HCT116 (cell line): ENCODE data around the gene LIN28A. TPM values are rescaled to one million over a fixed set of nuclear protein-coding genes. Genes with fewer than 3 reads are reported as not detected.
A peak's percentile ranks its signal among the peaks of the same experiment; 100 is the strongest.

ENCODE experiments used
- ATAC-seq: fragments of 200-7000 bp; cut with Tn5 transposase; 2 replicates; pipeline ENCODE4 v1.9.1; 2020; ENCODE audit warnings: mild to moderate bottlenecking, moderate library complexity
- BruUV-seq: library from RNA; stranded (reverse); fragments of 400-500 nt; replicated peaks from 2 replicates; lab custom pipeline; 2021; lab: Mats Ljungman, UMichigan
- CTCF ChIA-PET: fragments of 300-600 bp; sonication (Branson Sonifier 250); formaldehyde crosslinking; loops from one replicate; lab custom pipeline; 2021; ENCODE audit warnings: antibody characterized with exemption; lab: Charles Lee
- POLR2A ChIA-PET: fragments of 300-600, 350-600 bp; sonication (Branson Sonifier 250); formaldehyde crosslinking; loops from one replicate; lab custom pipeline; 2021; ENCODE audit warnings: antibody characterized with exemption; lab: Charles Lee
- RAD21 ChIA-PET, 2 experiments: fragments of 300-600 bp; sonication (Branson Sonifier 250); formaldehyde crosslinking; loops; one replicate each; lab custom pipeline; 2023; ENCODE audit warnings: low total read pairs in 2 of 2; ENCODE audit not compliant: uncharacterized antibody in 2 of 2, unreplicated experiment in 2 of 2, low non-redundant PET in 1 of 2; lab: Charles Lee
- DNase-seq: peaks from one replicate; pipeline ENCODE4 v3.0.0-alpha.2; 2010; ENCODE audit warnings: low read depth, low spot score
- H2AFZ ChIP-seq: fragments of 200-600 bp; shearing (Covaris generic), sonication (generic); 2 replicates; pipeline ENCODE4 v1.6.1; 2017; ENCODE audit warnings: low read depth, mixed run types, mixed read lengths, antibody characterized with exemption, low read length; ENCODE audit not compliant: poor library complexity, severe bottlenecking
- H3K27ac ChIP-seq: 2 replicates; pipeline ENCODE4 v1.5.1; 2012; ENCODE audit warnings: low read depth, low read length
- H3K27me3 ChIP-seq: fragments of 200-600 bp; sonication (generic); 2 replicates; pipeline ENCODE4 v1.6.1; 2016; ENCODE audit warnings: mixed run types, low read length, mixed read lengths; ENCODE audit not compliant: insufficient read depth
- H3K36me3 ChIP-seq, 2 experiments: fragments of 200-500 bp in 1 of 2; fragments of 200-600 bp in 1 of 2; sonication (Bioruptor generic) in 1 of 2; sonication (generic) in 1 of 2; 2 replicates each; pipeline versions ENCODE4 v1.5.1 to v1.6.1; 2014 to 2016; ENCODE audit warnings: low read length in 2 of 2, inconsistent platforms in 1 of 2, mixed read lengths in 1 of 2, mixed run types in 1 of 2; ENCODE audit not compliant: insufficient read depth in 2 of 2, control insufficient read depth in 1 of 2
- H3K4me1 ChIP-seq, 2 experiments: fragments of 200-600 bp in 1 of 2; sonication (generic) in 1 of 2; 2 replicates each; pipeline versions ENCODE4 v1.5.1 to v1.6.1; 2012 to 2017; ENCODE audit warnings: low read length in 2 of 2, inconsistent platforms in 1 of 2, mild to moderate bottlenecking in 1 of 2, mixed read lengths in 1 of 2, mixed run types in 1 of 2, moderate library complexity in 1 of 2; ENCODE audit not compliant: insufficient read depth in 2 of 2, control insufficient read depth in 1 of 2
- H3K4me2 ChIP-seq: fragments of 200-600 bp; sonication (generic); 2 replicates; pipeline ENCODE4 v1.6.1; 2017; ENCODE audit warnings: mixed run types, low read length, mixed read lengths
- H3K4me3 ChIP-seq, 2 experiments: fragments of 200-600 bp in 1 of 2; sonication (generic) in 1 of 2; replicated peaks in 1 of 2; 2 replicates each; pipeline ENCODE4 v1.5.1; 2011 to 2016; ENCODE audit warnings: low read length in 2 of 2, control low read depth in 1 of 2, low read depth in 1 of 2, mild to moderate bottlenecking in 1 of 2, mixed read lengths in 1 of 2, mixed run types in 1 of 2
- H3K79me2 ChIP-seq: fragments of 200-600 bp; sonication (generic); 2 replicates; pipeline ENCODE4 v1.6.1; 2017; ENCODE audit warnings: mild to moderate bottlenecking, mixed run types, low read length, moderate library complexity, mixed read lengths; ENCODE audit not compliant: insufficient read depth
- H3K9ac ChIP-seq: fragments of 200-600 bp; sonication (generic); 2 replicates; pipeline ENCODE4 v1.6.1; 2016; ENCODE audit warnings: low read length, mixed read lengths
- H3K9me2 ChIP-seq: fragments of 200-600 bp; sonication (generic), shearing (Covaris generic); 2 replicates; pipeline ENCODE4 v1.6.1; 2017; ENCODE audit warnings: mixed run types, mild to moderate bottlenecking, moderate library complexity; ENCODE audit not compliant: insufficient read depth
- H3K9me3 ChIP-seq, 2 experiments: fragments of 200-500 bp in 1 of 2; fragments of 200-600 bp in 1 of 2; sonication (Bioruptor generic) in 1 of 2; sonication (generic) in 1 of 2; 2 replicates each; pipeline ENCODE4 v1.6.1; 2014 to 2017; ENCODE audit warnings: low read length in 2 of 2, mixed read lengths in 2 of 2, inconsistent platforms in 1 of 2, low read depth in 1 of 2, mild to moderate bottlenecking in 1 of 2, mixed run types in 1 of 2, moderate library complexity in 1 of 2; ENCODE audit not compliant: control insufficient read depth in 1 of 2, insufficient read depth in 1 of 2
- H4K20me1 ChIP-seq: fragments of 200-600 bp; sonication (generic), shearing (Covaris generic); 2 replicates; pipeline ENCODE4 v1.6.1; 2017; ENCODE audit warnings: mixed run types, mild to moderate bottlenecking, moderate library complexity; ENCODE audit not compliant: insufficient read depth
- CBX3 ChIP-seq: IDR thresholded peaks from 2 replicates; pipeline ENCODE4 v1.6.1; 2012; ENCODE audit warnings: low read depth
- ELF1 ChIP-seq: IDR thresholded peaks from 2 replicates; pipeline ENCODE4 v1.6.1; 2012; ENCODE audit warnings: low read depth, borderline replicate concordance
- EZH2 ChIP-seq: fragments of 200-600 bp; sonication (generic); IDR thresholded peaks from 2 replicates; pipeline ENCODE4 v1.6.1; 2017; ENCODE audit warnings: antibody characterized with exemption, mixed run types
- FOSL1 ChIP-seq: IDR thresholded peaks from 2 replicates; pipeline ENCODE4 v1.6.1; 2012; ENCODE audit warnings: low read depth
- JUND ChIP-seq: IDR thresholded peaks from 2 replicates; pipeline ENCODE4 v1.6.1; 2012
- MAX ChIP-seq: IDR thresholded peaks from 2 replicates; pipeline ENCODE4 v1.6.1; 2012
- POLR2A ChIP-seq: IDR thresholded peaks from 2 replicates; pipeline ENCODE4 v1.7.0; 2011; ENCODE audit warnings: borderline replicate concordance; ENCODE audit not compliant: insufficient read depth, insufficient read length; ENCODE audit errors: extremely low read depth
- SIN3A ChIP-seq: IDR thresholded peaks from 2 replicates; pipeline ENCODE4 v1.6.1; 2012; ENCODE audit warnings: low read depth
- SP1 ChIP-seq: IDR thresholded peaks from 2 replicates; pipeline ENCODE4 v1.6.1; 2012; ENCODE audit warnings: low read depth
- SRF ChIP-seq: IDR thresholded peaks from 2 replicates; pipeline ENCODE4 v1.6.1; 2012; ENCODE audit warnings: low read depth
- TCF7L2 ChIP-seq: IDR thresholded peaks from 2 replicates; pipeline ENCODE4 v1.7.0; 2011; ENCODE audit warnings: borderline replicate concordance, inconsistent platforms; ENCODE audit not compliant: insufficient read depth, insufficient read length; ENCODE audit errors: extremely low read depth
- ZFX ChIP-seq: fragments of 450-650 bp; IDR thresholded peaks from 2 replicates; pipeline ENCODE4 v1.6.1; 2017
- ZNF274 ChIP-seq: fragments of 200-500 bp; sonication (Bioruptor generic); IDR thresholded peaks from 2 replicates; pipeline ENCODE4 v1.6.1; 2014; ENCODE audit warnings: mild to moderate bottlenecking, low read depth, low read length, inconsistent platforms
- intact Hi-C: fragments of 100-400 bp; cut with micrococcal nuclease; formaldehyde crosslinking; loops from 2 replicates; pipeline ENCODE4 v1.10.0; 2022
- total RNA-seq: library from RNA; stranded (reverse); gene quantifications from one replicate; pipeline ENCODE4 v1.2.1, GENCODE V29; 2021; ENCODE audit not compliant: unreplicated experiment
- TF ChIP-seq, protein P1 (sequence below): IDR thresholded peaks from 2 replicates; pipeline ENCODE4 v1.6.1; 2012; ENCODE audit warnings: low read depth
- TF ChIP-seq, protein P2 (sequence below): IDR thresholded peaks from 2 replicates; pipeline ENCODE4 v1.6.1; 2012
- TF ChIP-seq, protein P3 (sequence below), 3 experiments: fragments of 200-600 bp in 1 of 3; sonication (generic) in 1 of 3; IDR thresholded peaks in 2 of 3; conservative IDR thresholded peaks in 1 of 3; 2 replicates each; pipeline ENCODE4 v1.5.1; 2012 to 2017; ENCODE audit warnings: low read depth in 2 of 3, low read length in 2 of 3, antibody characterized with exemption in 1 of 3, borderline replicate concordance in 1 of 3, control low read depth in 1 of 3, mild to moderate bottlenecking in 1 of 3, mixed read lengths in 1 of 3, mixed run types in 1 of 3, moderate library complexity in 1 of 3; ENCODE audit not compliant: insufficient read depth in 1 of 3

Gene LIN28A
- total RNA-seq, 1 experiment from 2014 or later, result 1.4 TPM

GRCh38 chr1:26378879-26379251, 31.8 kb upstream of the LIN28A start:
- Histone ChIP-seq H2AFZ (no peak overlapping the region), H3K4me2 (peak overlapping the region; percentile 57), H3K36me3 (no peaks in the 10 kb centered on the region), H3K9me2 (no peaks in the 10 kb centered on the region), H3K4me1 (peaks cover 18 to 25% of the 10 kb centered on the region in 2 experiments), H3K4me3 (no peak overlapping the region), H3K9ac (no peak overlapping the region), H3K79me2 (no peaks in the 10 kb centered on the region), H3K27me3 (no peaks in the 10 kb centered on the region), H3K9me3 (no peaks in the 10 kb centered on the region), H4K20me1 (no peaks in the 10 kb centered on the region), H3K27ac (no peak overlapping the region)
- no peak for TF ChIP-seq FOSL1
- no peak for TF ChIP-seq POLR2A
- TF ChIP-seq SRF, result no peak
- DNase-seq (no peak), ATAC-seq (no peak)
- intact Hi-C loops, result no loop called here
- POLR2A ChIA-PET, result interaction anchor here (0.7 to 2.2 kb wide), 4 partner anchors 11 to 98 kb away, joined by 4 to 6 read pairs (median 5); partner anchors contain the start of gene CRYBG2
- BruUV-seq, result no TSS peak
- RAD21 ChIA-PET, result interaction anchor here in 1 of 2 experiments (0.6 to 0.9 kb wide), 2 partner anchors 13 to 38 kb away, joined by 3 to 6 read pairs; no protein-coding TSS in a partner anchor
- CTCF ChIA-PET, result interaction anchor here (1.5 to 3.3 kb wide), 2 partner anchors 15 to 103 kb away, joined by 3 to 18 read pairs; no protein-coding TSS in a partner anchor

DNA sequence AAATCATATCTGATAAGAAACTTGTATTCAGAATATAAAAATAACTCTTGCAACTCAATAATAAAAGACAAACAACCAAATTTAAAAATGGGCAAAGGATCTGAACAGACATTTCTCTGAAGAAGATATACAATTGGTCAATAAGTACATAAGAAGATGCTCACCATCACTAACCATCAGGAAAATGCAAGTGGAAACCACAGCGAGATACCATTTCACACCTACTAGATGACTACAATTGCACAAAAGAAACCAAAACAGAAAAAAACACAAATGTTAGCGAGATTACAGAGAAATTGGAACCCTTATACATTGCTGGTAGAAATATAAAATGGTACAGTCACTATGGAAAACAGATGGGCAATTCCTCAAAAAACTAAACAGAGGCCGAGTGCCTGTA, 26.5 kb upstream of the LIN28A start:
- intact Hi-C loops, result no loop called here
- ATAC-seq, result no peak
- Histone ChIP-seq H3K4me3 (no peak overlapping the region), H3K79me2 (no peaks in the 10 kb centered on the region), H3K4me1 (peaks cover 13 to 22% of the 10 kb centered on the region in 2 experiments), H3K27me3 (peaks cover 7% of the 10 kb centered on the region; the same call in 1 of the 2 replicates), H3K36me3 (no peaks in the 10 kb centered on the region), H3K9ac (no peak overlapping the region), H3K9me2 (no peaks in the 10 kb centered on the region), H3K4me2 (no peak overlapping the region), H4K20me1 (no peaks in the 10 kb centered on the region), H2AFZ (no peak overlapping the region), H3K9me3 (no peaks in the 10 kb centered on the region), H3K27ac (no peak overlapping the region)
- ChIA-PET CTCF (no interaction called here), POLR2A (no interaction called here), RAD21 (no interaction called here)
- BruUV-seq, result no TSS peak
- DNase-seq, result no peak
- TF ChIP-seq ZFX, result no peak
- TF ChIP-seq TCF7L2, result no peak
- no peak for TF ChIP-seq EZH2
- TF ChIP-seq FOSL1, result no peak
- TF ChIP-seq, protein P1, sequence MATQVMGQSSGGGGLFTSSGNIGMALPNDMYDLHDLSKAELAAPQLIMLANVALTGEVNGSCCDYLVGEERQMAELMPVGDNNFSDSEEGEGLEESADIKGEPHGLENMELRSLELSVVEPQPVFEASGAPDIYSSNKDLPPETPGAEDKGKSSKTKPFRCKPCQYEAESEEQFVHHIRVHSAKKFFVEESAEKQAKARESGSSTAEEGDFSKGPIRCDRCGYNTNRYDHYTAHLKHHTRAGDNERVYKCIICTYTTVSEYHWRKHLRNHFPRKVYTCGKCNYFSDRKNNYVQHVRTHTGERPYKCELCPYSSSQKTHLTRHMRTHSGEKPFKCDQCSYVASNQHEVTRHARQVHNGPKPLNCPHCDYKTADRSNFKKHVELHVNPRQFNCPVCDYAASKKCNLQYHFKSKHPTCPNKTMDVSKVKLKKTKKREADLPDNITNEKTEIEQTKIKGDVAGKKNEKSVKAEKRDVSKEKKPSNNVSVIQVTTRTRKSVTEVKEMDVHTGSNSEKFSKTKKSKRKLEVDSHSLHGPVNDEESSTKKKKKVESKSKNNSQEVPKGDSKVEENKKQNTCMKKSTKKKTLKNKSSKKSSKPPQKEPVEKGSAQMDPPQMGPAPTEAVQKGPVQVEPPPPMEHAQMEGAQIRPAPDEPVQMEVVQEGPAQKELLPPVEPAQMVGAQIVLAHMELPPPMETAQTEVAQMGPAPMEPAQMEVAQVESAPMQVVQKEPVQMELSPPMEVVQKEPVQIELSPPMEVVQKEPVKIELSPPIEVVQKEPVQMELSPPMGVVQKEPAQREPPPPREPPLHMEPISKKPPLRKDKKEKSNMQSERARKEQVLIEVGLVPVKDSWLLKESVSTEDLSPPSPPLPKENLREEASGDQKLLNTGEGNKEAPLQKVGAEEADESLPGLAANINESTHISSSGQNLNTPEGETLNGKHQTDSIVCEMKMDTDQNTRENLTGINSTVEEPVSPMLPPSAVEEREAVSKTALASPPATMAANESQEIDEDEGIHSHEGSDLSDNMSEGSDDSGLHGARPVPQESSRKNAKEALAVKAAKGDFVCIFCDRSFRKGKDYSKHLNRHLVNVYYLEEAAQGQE, result no peak
- TF ChIP-seq ZNF274, result no peak
- TF ChIP-seq, protein P2, sequence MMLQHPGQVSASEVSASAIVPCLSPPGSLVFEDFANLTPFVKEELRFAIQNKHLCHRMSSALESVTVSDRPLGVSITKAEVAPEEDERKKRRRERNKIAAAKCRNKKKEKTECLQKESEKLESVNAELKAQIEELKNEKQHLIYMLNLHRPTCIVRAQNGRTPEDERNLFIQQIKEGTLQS, result no peak
- no peak for TF ChIP-seq ELF1
- TF ChIP-seq SRF, result no peak
- TF ChIP-seq SP1, result no peak
- no peak for TF ChIP-seq CBX3
- TF ChIP-seq, protein P3, sequence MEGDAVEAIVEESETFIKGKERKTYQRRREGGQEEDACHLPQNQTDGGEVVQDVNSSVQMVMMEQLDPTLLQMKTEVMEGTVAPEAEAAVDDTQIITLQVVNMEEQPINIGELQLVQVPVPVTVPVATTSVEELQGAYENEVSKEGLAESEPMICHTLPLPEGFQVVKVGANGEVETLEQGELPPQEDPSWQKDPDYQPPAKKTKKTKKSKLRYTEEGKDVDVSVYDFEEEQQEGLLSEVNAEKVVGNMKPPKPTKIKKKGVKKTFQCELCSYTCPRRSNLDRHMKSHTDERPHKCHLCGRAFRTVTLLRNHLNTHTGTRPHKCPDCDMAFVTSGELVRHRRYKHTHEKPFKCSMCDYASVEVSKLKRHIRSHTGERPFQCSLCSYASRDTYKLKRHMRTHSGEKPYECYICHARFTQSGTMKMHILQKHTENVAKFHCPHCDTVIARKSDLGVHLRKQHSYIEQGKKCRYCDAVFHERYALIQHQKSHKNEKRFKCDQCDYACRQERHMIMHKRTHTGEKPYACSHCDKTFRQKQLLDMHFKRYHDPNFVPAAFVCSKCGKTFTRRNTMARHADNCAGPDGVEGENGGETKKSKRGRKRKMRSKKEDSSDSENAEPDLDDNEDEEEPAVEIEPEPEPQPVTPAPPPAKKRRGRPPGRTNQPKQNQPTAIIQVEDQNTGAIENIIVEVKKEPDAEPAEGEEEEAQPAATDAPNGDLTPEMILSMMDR (IDR thresholded peaks at IDR 0.05 in 2 of 3, conservative IDR thresholded peaks at IDR 0.05 in 1 of 3; ENCODE audit: borderline replicate concordance in 1 of 3, insufficient read depth in 1 of 3, low read depth in 2 of 3, low read length in 2 of 3), result no peak
- no peak for TF ChIP-seq MAX
- no peak for TF ChIP-seq JUND
- no peak for TF ChIP-seq SIN3A
